ENCODE measurements around the gene ISY1.
"Not testable (repeated sequence)": the region's sequence is repeated elsewhere in the genome, so short reads cannot be mapped to it uniquely, and the experiment has no call there.

The ISY1 gene

DNA sequence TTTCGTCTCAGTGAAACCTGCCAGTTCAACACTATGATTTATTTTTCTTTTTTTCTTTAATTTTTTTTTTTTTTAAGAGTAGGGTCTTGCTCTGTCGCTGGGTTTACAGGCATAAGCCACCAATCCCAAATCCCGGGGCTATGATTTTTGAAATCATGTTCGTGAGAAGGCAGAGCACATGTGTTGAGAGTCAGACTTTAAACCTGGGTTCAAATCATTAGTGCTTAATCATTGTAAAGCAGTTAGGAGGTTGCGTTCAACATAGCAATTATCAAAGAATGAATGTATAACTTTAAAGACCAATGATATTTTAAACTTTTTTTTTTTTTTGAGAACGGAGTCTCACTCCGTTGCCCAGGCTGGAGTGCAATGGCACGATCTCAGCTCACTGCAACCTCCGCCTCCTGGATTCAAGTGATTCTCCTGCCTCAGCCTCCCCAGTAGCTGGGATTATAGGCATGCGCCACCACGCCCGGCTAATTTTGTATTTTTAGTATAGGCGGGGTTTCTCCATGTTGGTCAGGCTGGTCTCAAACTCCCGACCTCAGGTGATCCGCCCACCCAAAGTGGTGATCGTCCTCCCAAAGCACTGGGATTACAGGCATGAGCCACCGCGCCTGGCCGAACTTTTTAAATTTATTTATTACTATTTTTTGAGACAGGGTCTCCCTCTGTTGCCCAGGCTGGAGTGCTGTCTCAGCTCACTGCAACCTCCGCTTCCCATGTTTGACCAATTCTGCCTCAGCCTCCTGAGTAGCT, 24.1 kb upstream of the ISY1 start:
- H3K27me3 ChIP-seq (replicated peaks; ENCODE audit: control insufficient read depth, insufficient read depth, low read length); H3K9me3 ChIP-seq (ENCODE audit: control insufficient read depth, low read length); DNase-seq (ENCODE audit: low read depth); H3K36me3 ChIP-seq (ENCODE audit: control insufficient read depth, insufficient read depth, low read length, severe bottlenecking): not testable (repeated sequence)
- peaks cover 34% of the 10 kb centered on the region for H3K4me1 ChIP-seq (ENCODE audit: control insufficient read depth, insufficient read depth, low read length)
- peak overlapping the region; percentile 100 for H3K9ac ChIP-seq (ENCODE audit: low read length)
- peak overlapping the region; percentile 92 for H3K4me3 ChIP-seq (ENCODE audit: low read length)

DNA sequence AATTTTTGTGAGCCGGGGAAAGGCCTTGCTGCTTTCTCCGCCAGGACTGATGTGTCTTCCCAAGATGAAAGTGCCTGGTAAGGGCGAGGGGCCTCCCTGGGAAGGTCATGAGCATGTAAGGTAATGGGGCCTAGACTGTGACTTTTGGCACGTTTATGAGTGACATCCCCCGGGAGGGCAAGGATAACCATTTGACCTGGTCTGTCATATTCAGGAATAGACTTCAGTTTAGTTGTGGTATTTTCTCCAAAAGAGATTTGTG, 23.5 kb upstream of the ISY1 start:
- H3K27me3 ChIP-seq (replicated peaks; ENCODE audit: control insufficient read depth, insufficient read depth, low read length), result no peaks in the 10 kb centered on the region
- H3K9me3 ChIP-seq (ENCODE audit: control insufficient read depth, low read length), result no peaks in the 10 kb centered on the region
- H3K4me1 ChIP-seq (ENCODE audit: control insufficient read depth, insufficient read depth, low read length), result peaks cover 40% of the 10 kb centered on the region
- peak overlapping the region; percentile 92 for H3K4me3 ChIP-seq (ENCODE audit: low read length)
- H3K9ac ChIP-seq (ENCODE audit: low read length), result peak overlapping the region; percentile 100
- no peaks in the 10 kb centered on the region for H3K36me3 ChIP-seq (ENCODE audit: control insufficient read depth, insufficient read depth, low read length, severe bottlenecking)
- DNase-seq (ENCODE audit: low read depth), result peak; percentile 54

- peaks cover 4% of the 10 kb centered on the region for H3K36me3 ChIP-seq (ENCODE audit: control insufficient read depth, insufficient read depth, low read length, severe bottlenecking)
- H3K27me3 ChIP-seq (replicated peaks; ENCODE audit: control insufficient read depth, insufficient read depth, low read length), result no peaks in the 10 kb centered on the region
- H3K9ac ChIP-seq (ENCODE audit: low read length), result peak within 1 kb of the TSS; percentile 100
- no peaks in the 10 kb centered on the region for H3K9me3 ChIP-seq (ENCODE audit: control insufficient read depth, low read length)
- peaks cover 45% of the 10 kb centered on the region for H3K4me1 ChIP-seq (ENCODE audit: control insufficient read depth, insufficient read depth, low read length)
- DNase-seq (ENCODE audit: low read depth), result peak; percentile 98
- H3K4me3 ChIP-seq (ENCODE audit: low read length), result peak within 1 kb of the TSS; percentile 92
Measured at GRCh38 chr3:129183569-129184395, 22.9 kb upstream of the ISY1 start, which contains the start of gene CNBP. TSS of gene CNBP (minus strand) at chr3:129183896. CDS start at chr3:129171757, 12,139 bp downstream.

- DNase-seq (ENCODE audit: low read depth), result peak; percentile 52
- Histone ChIP-seq H3K9ac (ENCODE audit: low read length) (peak overlapping the region; percentile 100), H3K4me3 (ENCODE audit: low read length) (peak overlapping the region; percentile 92), H3K27me3 (replicated peaks; ENCODE audit: control insufficient read depth, insufficient read depth, low read length) (no peaks in the 10 kb centered on the region), H3K36me3 (ENCODE audit: control insufficient read depth, insufficient read depth, low read length, severe bottlenecking) (peaks cover 14% of the 10 kb centered on the region), H3K4me1 (ENCODE audit: control insufficient read depth, insufficient read depth, low read length) (peaks cover 52% of the 10 kb centered on the region), H3K9me3 (ENCODE audit: control insufficient read depth, low read length) (no peaks in the 10 kb centered on the region)
Measured at GRCh38 chr3:129182390-129183185, 21.7 kb upstream of the ISY1 start.

DNA sequence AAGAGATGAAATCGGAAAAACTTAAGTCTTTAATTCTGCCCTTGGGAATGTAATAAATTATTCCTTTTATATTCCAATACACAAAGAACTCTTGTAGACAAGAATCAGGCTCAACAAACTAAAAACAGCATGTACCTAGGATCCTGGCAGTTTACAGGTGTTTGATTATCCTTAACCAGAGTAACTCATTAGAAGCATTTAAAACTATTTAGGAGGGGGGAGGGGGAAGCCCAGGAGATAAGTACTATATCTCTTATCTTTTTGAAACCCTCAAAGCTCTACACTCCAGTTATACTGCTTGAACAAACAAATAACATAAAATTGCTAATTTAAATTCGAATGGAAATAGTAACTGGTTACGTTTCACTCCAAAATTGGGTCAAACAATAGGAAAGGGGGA, 21.0 kb upstream of the ISY1 start:
- Histone ChIP-seq H3K4me3 (ENCODE audit: low read length) (peak overlapping the region; percentile 92), H3K9me3 (ENCODE audit: control insufficient read depth, low read length) (no peaks in the 10 kb centered on the region), H3K9ac (ENCODE audit: low read length) (peak overlapping the region; percentile 100), H3K27me3 (replicated peaks; ENCODE audit: control insufficient read depth, insufficient read depth, low read length) (no peaks in the 10 kb centered on the region), H3K36me3 (ENCODE audit: control insufficient read depth, insufficient read depth, low read length, severe bottlenecking) (peaks cover 21% of the 10 kb centered on the region), H3K4me1 (ENCODE audit: control insufficient read depth, insufficient read depth, low read length) (peaks cover 52% of the 10 kb centered on the region)
- DNase-seq (ENCODE audit: low read depth), result no peak

DNA sequence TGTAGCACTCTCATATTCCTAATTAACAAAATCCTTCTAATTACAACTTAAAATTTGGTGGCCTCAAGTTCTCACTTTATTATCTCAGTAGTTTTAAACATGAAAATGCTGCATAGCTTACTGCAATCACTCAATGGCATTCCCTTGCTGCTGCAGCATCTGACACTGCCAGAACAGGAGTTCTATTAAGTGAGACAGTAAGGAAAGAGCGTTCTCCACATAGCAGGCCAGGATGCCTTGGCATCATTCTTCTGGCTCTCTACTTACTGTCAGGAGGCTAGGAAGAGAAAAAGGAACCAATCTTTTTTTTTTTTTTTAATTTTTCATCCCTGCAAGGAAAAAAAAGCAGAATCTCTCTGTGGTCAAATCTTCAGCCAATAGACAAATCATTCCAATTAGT, 19.6 kb upstream of the ISY1 start:
- peak overlapping the region; percentile 100 for H3K9ac ChIP-seq (ENCODE audit: low read length)
- DNase-seq (ENCODE audit: low read depth), result peak; percentile 15
- H3K9me3 ChIP-seq (ENCODE audit: control insufficient read depth, low read length), result no peaks in the 10 kb centered on the region
- H3K36me3 ChIP-seq (ENCODE audit: control insufficient read depth, insufficient read depth, low read length, severe bottlenecking), result peaks cover 24% of the 10 kb centered on the region
- H3K4me3 ChIP-seq (ENCODE audit: low read length), result peak overlapping the region; percentile 92
- H3K4me1 ChIP-seq (ENCODE audit: control insufficient read depth, insufficient read depth, low read length), result peaks cover 51% of the 10 kb centered on the region
- no peaks in the 10 kb centered on the region for H3K27me3 ChIP-seq (replicated peaks; ENCODE audit: control insufficient read depth, insufficient read depth, low read length)

- Histone ChIP-seq H3K4me3 (ENCODE audit: low read length) (no peak overlapping the region), H3K27me3 (replicated peaks; ENCODE audit: control insufficient read depth, insufficient read depth, low read length) (no peaks in the 10 kb centered on the region), H3K9ac (ENCODE audit: low read length) (no peak overlapping the region), H3K36me3 (ENCODE audit: control insufficient read depth, insufficient read depth, low read length, severe bottlenecking) (peaks cover 46% of the 10 kb centered on the region), H3K4me1 (ENCODE audit: control insufficient read depth, insufficient read depth, low read length) (peaks cover 59% of the 10 kb centered on the region), H3K9me3 (ENCODE audit: control insufficient read depth, low read length) (no peaks in the 10 kb centered on the region)
- no peak for DNase-seq (ENCODE audit: low read depth)
Measured at GRCh38 chr3:129176051-129176450, 15.2 kb upstream of the ISY1 start.

GRCh38 chr3:129173725-129174124, 12.9 kb upstream of the ISY1 start:
- no peaks in the 10 kb centered on the region for H3K9me3 ChIP-seq (ENCODE audit: control insufficient read depth, low read length)
- H3K36me3 ChIP-seq (ENCODE audit: control insufficient read depth, insufficient read depth, low read length, severe bottlenecking), result peaks cover 62% of the 10 kb centered on the region
- no peak for DNase-seq (ENCODE audit: low read depth)

DNA sequence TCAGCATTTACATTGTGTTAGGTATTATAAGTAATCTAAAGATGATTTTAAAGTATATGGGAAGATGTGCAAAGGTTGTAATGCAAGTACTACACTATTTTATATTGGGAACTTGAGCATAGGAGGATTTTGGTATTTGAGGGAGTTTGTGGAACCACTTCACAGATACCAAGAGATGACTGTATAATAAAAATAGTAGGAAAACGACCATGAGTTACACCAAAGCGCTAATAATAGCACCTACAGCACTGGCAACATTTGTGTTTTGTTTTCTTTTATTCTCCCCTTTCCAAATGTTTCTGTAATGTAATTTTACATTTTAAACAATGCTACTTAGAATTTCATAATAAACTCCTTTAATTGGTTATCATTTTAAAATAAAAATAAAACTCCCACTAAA, 12.3 kb upstream of the ISY1 start:
- Histone ChIP-seq H3K4me3 (ENCODE audit: low read length) (peak overlapping the region; percentile 32), H3K4me1 (ENCODE audit: control insufficient read depth, insufficient read depth, low read length) (peaks cover 33% of the 10 kb centered on the region), H3K9me3 (ENCODE audit: control insufficient read depth, low read length) (no peaks in the 10 kb centered on the region), H3K27me3 (replicated peaks; ENCODE audit: control insufficient read depth, insufficient read depth, low read length) (no peaks in the 10 kb centered on the region), H3K9ac (ENCODE audit: low read length) (peak overlapping the region; percentile 30), H3K36me3 (ENCODE audit: control insufficient read depth, insufficient read depth, low read length, severe bottlenecking) (peaks cover 61% of the 10 kb centered on the region)
- no peak for DNase-seq (ENCODE audit: low read depth)

More at GRCh38 chr3:129173725-129174124, 12.9 kb upstream of the ISY1 start:
- Histone ChIP-seq H3K9ac (ENCODE audit: low read length) (peak overlapping the region; percentile 30), H3K4me1 (ENCODE audit: control insufficient read depth, insufficient read depth, low read length) (peaks cover 37% of the 10 kb centered on the region), H3K27me3 (replicated peaks; ENCODE audit: control insufficient read depth, insufficient read depth, low read length) (no peaks in the 10 kb centered on the region), H3K4me3 (ENCODE audit: low read length) (peak overlapping the region; percentile 26)

- no peak overlapping the region for H3K4me3 ChIP-seq (ENCODE audit: low read length)
- no peaks in the 10 kb centered on the region for H3K9me3 ChIP-seq (ENCODE audit: control insufficient read depth, low read length)
- H3K4me1 ChIP-seq (ENCODE audit: control insufficient read depth, insufficient read depth, low read length), result peaks cover 10% of the 10 kb centered on the region
- no peak for DNase-seq (ENCODE audit: low read depth)
- no peaks in the 10 kb centered on the region for H3K27me3 ChIP-seq (replicated peaks; ENCODE audit: control insufficient read depth, insufficient read depth, low read length)
- peaks cover 63% of the 10 kb centered on the region for H3K36me3 ChIP-seq (ENCODE audit: control insufficient read depth, insufficient read depth, low read length, severe bottlenecking)
- H3K9ac ChIP-seq (ENCODE audit: low read length), result no peak overlapping the region
Measured at GRCh38 chr3:129166579-129167332, 5.9 kb upstream of the ISY1 start.

All from adipocyte (in vitro differentiated cells).